Brain microvascular endothelial cell (primary cell): ENCODE data around the gene SUPT3H.

ENCODE experiments used
- DNase-seq: peaks from one replicate; pipeline ENCODE4 v3.0.0-alpha.2; 2020
- H3K27ac ChIP-seq: fragments of 250-450 bp; sonication (Bioruptor Pico); 2 replicates; pipeline ENCODE4 v1.5.1; 2020; ENCODE audit warnings: mild to moderate bottlenecking, moderate library complexity
- H3K27me3 ChIP-seq: fragments of 250-450 bp; sonication (Bioruptor Pico); replicated peaks from 2 replicates; pipeline ENCODE4 v1.5.1; 2020; ENCODE audit warnings: mild to moderate bottlenecking
- H3K36me3 ChIP-seq: fragments of 250-450 bp; sonication (Bioruptor Pico); replicated peaks from 2 replicates; pipeline ENCODE4 v1.5.1; 2020; ENCODE audit warnings: mild to moderate bottlenecking
- H3K4me3 ChIP-seq: 2 replicates; pipeline ENCODE4 v1.5.1; 2011; ENCODE audit warnings: low read depth, mild to moderate bottlenecking, control low read depth, low read length, moderate library complexity
- in situ Hi-C: cut with HindIII; loops from 2 replicates; pipeline ENCODE4 v1.10.0; 2017; ENCODE audit warnings: low sequenced_read_pairs, low pct_ligation_motif_present
- TF ChIP-seq, protein P1 (sequence below): IDR thresholded peaks from 2 replicates; pipeline ENCODE4 v1.5.1; 2011; ENCODE audit warnings: low read depth, mild to moderate bottlenecking, moderate library complexity, low read length, control low read depth, inconsistent platforms; ENCODE audit errors: missing control alignments

Gene SUPT3H

DNA sequence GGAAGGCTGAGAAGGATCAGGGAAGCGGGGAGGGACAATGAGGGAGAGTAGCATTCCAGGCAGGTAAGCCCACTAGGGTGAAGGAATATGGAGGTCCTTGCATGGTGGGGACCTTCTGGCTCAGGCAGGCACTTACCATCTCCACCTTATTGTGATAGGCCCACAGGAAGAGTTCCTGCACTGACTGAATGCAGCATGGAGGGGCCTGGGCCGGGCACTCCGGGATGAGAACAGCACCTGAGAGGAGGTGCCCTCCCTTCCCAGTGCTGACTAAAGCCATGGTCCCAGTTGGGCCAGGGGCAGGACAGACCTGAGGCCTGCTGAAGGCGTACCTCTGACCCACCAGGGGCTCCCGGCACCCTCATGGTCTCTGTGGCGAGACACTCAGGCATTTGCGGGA lies 597.6 kb downstream of the SUPT3H start:
- DNase-seq, result no peak
- Histone ChIP-seq H3K4me3 (no peak overlapping the region), H3K27me3 (no peaks in the 10 kb centered on the region), H3K27ac (no peak overlapping the region), H3K36me3 (no peaks in the 10 kb centered on the region)
- in situ Hi-C loops, result no loop called here
- TF ChIP-seq, protein P1, sequence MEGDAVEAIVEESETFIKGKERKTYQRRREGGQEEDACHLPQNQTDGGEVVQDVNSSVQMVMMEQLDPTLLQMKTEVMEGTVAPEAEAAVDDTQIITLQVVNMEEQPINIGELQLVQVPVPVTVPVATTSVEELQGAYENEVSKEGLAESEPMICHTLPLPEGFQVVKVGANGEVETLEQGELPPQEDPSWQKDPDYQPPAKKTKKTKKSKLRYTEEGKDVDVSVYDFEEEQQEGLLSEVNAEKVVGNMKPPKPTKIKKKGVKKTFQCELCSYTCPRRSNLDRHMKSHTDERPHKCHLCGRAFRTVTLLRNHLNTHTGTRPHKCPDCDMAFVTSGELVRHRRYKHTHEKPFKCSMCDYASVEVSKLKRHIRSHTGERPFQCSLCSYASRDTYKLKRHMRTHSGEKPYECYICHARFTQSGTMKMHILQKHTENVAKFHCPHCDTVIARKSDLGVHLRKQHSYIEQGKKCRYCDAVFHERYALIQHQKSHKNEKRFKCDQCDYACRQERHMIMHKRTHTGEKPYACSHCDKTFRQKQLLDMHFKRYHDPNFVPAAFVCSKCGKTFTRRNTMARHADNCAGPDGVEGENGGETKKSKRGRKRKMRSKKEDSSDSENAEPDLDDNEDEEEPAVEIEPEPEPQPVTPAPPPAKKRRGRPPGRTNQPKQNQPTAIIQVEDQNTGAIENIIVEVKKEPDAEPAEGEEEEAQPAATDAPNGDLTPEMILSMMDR, result no peak

DNA sequence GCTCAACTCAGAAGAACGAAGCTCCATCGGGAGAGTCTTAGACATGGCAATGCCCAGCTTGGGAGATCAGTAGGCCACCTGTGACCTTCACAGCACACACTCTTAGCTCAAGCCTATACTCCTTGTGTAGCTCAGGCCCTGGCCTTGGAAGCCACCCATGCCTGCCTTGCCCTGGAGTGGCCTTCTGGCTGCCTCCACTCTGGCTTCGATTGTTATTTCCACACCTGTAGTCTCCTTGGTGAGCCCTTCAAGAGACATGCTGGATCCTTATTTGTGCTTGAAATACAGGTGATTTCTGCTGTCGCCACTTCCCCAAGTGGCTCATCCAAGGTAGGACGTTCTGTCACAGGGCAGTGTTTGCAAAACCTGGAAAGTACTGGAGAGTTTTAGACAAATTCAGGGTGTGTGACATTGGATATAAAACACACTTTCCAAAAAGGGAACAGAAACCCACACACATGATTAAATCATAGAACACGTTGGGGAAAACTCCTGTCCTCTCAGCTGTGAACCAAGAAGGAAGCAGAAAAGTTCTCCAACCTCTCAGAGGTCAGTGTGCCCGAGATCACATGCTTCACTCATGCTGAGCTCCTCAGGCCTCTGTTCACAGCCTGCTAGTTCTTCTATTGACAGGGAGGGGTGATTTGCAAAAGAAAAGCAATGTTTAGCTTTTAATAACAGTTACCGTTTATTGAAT lies 598.5 kb downstream of the SUPT3H start:
- TF ChIP-seq, protein P1, result no peak
- Histone ChIP-seq H3K36me3 (no peaks in the 10 kb centered on the region), H3K27ac (no peak overlapping the region), H3K27me3 (no peaks in the 10 kb centered on the region), H3K4me3 (no peak overlapping the region)
- DNase-seq, result no peak
- in situ Hi-C loops, result no loop called here
